OCI-LY1 (cell line): ENCODE results near the gene HOXB7.

Source experiments
- H2AFZ ChIP-seq: fragments of 200-600 bp; sonication (generic), shearing (Covaris generic); 2 replicates; pipeline ENCODE4 v1.6.0; 2014; ENCODE audit warnings: antibody characterized with exemption, mild to moderate bottlenecking, low read length
- H3F3A ChIP-seq: fragments of 200-600 bp; sonication (generic), shearing (Covaris generic); 2 replicates; pipeline ENCODE4 v1.6.0; 2014; ENCODE audit warnings: mild to moderate bottlenecking, antibody characterized with exemption, low read length, moderate library complexity; ENCODE audit not compliant: insufficient read depth
- H3K27ac ChIP-seq: fragments of 200-600 bp; sonication (generic); 2 replicates; pipeline ENCODE4 v1.5.1; 2014; ENCODE audit warnings: low read length, mixed run types, mild to moderate bottlenecking, low read depth; ENCODE audit not compliant: poor library complexity, severe bottlenecking
- H3K27me3 ChIP-seq: fragments of 200-600 bp; sonication (generic); 2 replicates; pipeline ENCODE4 v1.6.0; 2014; ENCODE audit warnings: antibody characterized with exemption, mild to moderate bottlenecking, low read length, moderate library complexity; ENCODE audit not compliant: insufficient read depth
- H3K36me3 ChIP-seq: fragments of 200-600 bp; sonication (generic); 2 replicates; pipeline ENCODE4 v1.6.1; 2014; ENCODE audit warnings: mild to moderate bottlenecking, antibody characterized with exemption, low read length, moderate library complexity, mixed read lengths; ENCODE audit not compliant: insufficient read depth
- H3K4me1 ChIP-seq: fragments of 200-600 bp; sonication (generic); 2 replicates; pipeline ENCODE4 v1.5.1; 2014; ENCODE audit warnings: mild to moderate bottlenecking, low read length, moderate library complexity; ENCODE audit not compliant: insufficient read depth, severe bottlenecking
- H3K4me2 ChIP-seq: fragments of 200-600 bp; sonication (generic), shearing (Covaris generic); 2 replicates; pipeline ENCODE4 v1.6.1; 2014; ENCODE audit warnings: low read length
- H3K4me3 ChIP-seq: fragments of 200-600 bp; sonication (generic); 2 replicates; pipeline ENCODE4 v1.5.1; 2014; ENCODE audit warnings: low read length, low read depth, mild to moderate bottlenecking, mixed read lengths; ENCODE audit not compliant: poor library complexity, severe bottlenecking
- H3K79me2 ChIP-seq: fragments of 200-600 bp; shearing (Covaris generic); 2 replicates; pipeline ENCODE4 v1.6.1; 2016; ENCODE audit warnings: mixed run types, low read length, mixed read lengths; ENCODE audit not compliant: insufficient read depth
- H3K9ac ChIP-seq: fragments of 200-600 bp; sonication (generic), shearing (Covaris generic); 2 replicates; pipeline ENCODE4 v1.6.1; 2014; ENCODE audit warnings: mild to moderate bottlenecking, low read length, mixed read lengths
- H3K9me2 ChIP-seq: fragments of 200-600 bp; sonication (generic), shearing (Covaris generic); 2 replicates; pipeline ENCODE4 v1.6.1; 2014; ENCODE audit warnings: low read depth, mild to moderate bottlenecking, low read length, mixed read lengths
- H3K9me3 ChIP-seq: fragments of 200-600 bp; shearing (Covaris generic); 2 replicates; pipeline ENCODE4 v1.6.1; 2014; ENCODE audit warnings: low read length, mixed read lengths
- H4K20me1 ChIP-seq: fragments of 200-600 bp; sonication (generic), shearing (Covaris generic); 2 replicates; pipeline ENCODE4 v1.6.0; 2016; ENCODE audit warnings: mild to moderate bottlenecking, low read length; ENCODE audit not compliant: insufficient read depth
- CTCF ChIP-seq: fragments of 200-600 bp; sonication (generic), shearing (Covaris generic); IDR thresholded peaks from 2 replicates; pipeline ENCODE4 v1.5.1; 2017; ENCODE audit warnings: mild to moderate bottlenecking, antibody characterized with exemption, low read length, moderate library complexity, mixed read lengths
- EZH2 ChIP-seq: fragments of 200-600 bp; sonication (generic), shearing (Covaris generic); IDR thresholded peaks from 2 replicates; pipeline ENCODE4 v1.8.0; 2017; ENCODE audit warnings: borderline replicate concordance, mixed run types, mild to moderate bottlenecking, antibody characterized with exemption, low read length, moderate library complexity, mixed read lengths

HOXB7 gene

GRCh38 chr17:48600244-48601098 is 10.3 kb downstream of the HOXB7 start:
- no peak overlapping the region for H3K27ac ChIP-seq
- no peaks in the 10 kb centered on the region for H3F3A ChIP-seq
- no peaks in the 10 kb centered on the region for H3K79me2 ChIP-seq
- no peak overlapping the region for H3K4me3 ChIP-seq
- peaks cover 5% of the 10 kb centered on the region; the same call in 1 of the 2 replicates for H3K27me3 ChIP-seq
- H3K9me2 ChIP-seq, result no peaks in the 10 kb centered on the region
- no peak overlapping the region for H3K4me2 ChIP-seq
- no peak overlapping the region for H3K9ac ChIP-seq
- TF ChIP-seq EZH2, result no peak
- no peak for TF ChIP-seq CTCF
- H3K36me3 ChIP-seq, result no peaks in the 10 kb centered on the region
- no peaks in the 10 kb centered on the region for H4K20me1 ChIP-seq
- no peaks in the 10 kb centered on the region for H3K9me3 ChIP-seq
- no peaks in the 10 kb centered on the region for H3K4me1 ChIP-seq
- no peak overlapping the region for H2AFZ ChIP-seq

DNA sequence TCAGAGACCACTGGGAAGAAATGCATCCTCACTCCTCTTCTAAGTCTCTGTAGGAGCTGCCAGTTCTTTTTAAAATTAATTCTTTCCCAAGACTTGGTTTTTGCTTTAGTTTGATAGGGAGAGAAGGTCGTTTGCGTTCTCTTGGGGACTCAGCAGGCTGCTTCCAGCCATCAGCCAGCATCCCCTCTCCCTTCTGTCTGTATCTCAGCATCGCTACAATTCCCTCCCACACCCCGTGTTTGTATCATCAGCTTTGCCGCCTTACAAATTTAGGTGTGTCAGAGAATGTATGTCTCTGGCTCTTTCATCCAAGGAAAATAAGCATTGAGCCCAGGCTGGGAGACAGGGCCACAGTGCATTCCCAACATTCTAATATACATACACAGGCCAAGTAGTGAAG is 11.5 kb downstream of the HOXB7 start:
- H3K27ac ChIP-seq, result no peak overlapping the region
- H3K4me1 ChIP-seq, result no peaks in the 10 kb centered on the region
- no peaks in the 10 kb centered on the region for H3F3A ChIP-seq
- no peaks in the 10 kb centered on the region for H3K79me2 ChIP-seq
- H3K9ac ChIP-seq, result no peak overlapping the region
- H3K9me2 ChIP-seq, result no peaks in the 10 kb centered on the region
- H2AFZ ChIP-seq, result no peak overlapping the region
- no peak overlapping the region for H3K4me3 ChIP-seq
- H3K27me3 ChIP-seq, result peaks cover 5% of the 10 kb centered on the region; the same call in 1 of the 2 replicates
- no peaks in the 10 kb centered on the region for H3K36me3 ChIP-seq
- no peak overlapping the region for H3K4me2 ChIP-seq
- H4K20me1 ChIP-seq, result no peaks in the 10 kb centered on the region
- TF ChIP-seq CTCF, result no peak
- TF ChIP-seq EZH2, result no peak
- H3K9me3 ChIP-seq, result no peaks in the 10 kb centered on the region

DNA sequence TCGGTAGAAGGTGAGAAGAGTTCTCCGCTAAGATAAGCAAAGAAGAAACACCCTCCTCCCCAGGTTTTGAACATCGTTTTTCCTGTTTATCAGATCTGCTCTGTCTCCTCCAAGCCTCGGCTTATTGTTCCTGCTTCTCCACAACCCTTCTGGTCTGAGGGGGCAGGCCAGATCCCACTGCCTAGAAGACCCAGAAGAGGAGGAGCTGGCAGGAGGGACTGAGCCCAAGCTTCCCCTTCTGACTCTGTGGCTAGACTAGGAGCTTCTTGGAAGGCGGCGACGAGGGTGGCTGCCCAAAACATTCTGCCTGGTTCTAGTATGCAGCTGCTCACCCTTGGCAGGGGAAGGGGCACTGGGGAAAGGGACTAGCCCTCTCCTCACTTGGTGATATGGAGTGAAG is 12.1 kb downstream of the HOXB7 start:
- no peak overlapping the region for H3K4me2 ChIP-seq
- no peak overlapping the region for H3K27ac ChIP-seq
- TF ChIP-seq CTCF, result no peak
- TF ChIP-seq EZH2, result no peak
- no peaks in the 10 kb centered on the region for H3K4me1 ChIP-seq
- H3K9me2 ChIP-seq, result no peaks in the 10 kb centered on the region
- H3F3A ChIP-seq, result no peaks in the 10 kb centered on the region
- H3K36me3 ChIP-seq, result no peaks in the 10 kb centered on the region
- H3K9ac ChIP-seq, result no peak overlapping the region
- H3K4me3 ChIP-seq, result no peak overlapping the region
- no peaks in the 10 kb centered on the region for H4K20me1 ChIP-seq
- H3K79me2 ChIP-seq, result no peaks in the 10 kb centered on the region
- H3K27me3 ChIP-seq, result peaks cover 5% of the 10 kb centered on the region; the same call in 1 of the 2 replicates
- no peak overlapping the region for H2AFZ ChIP-seq
- no peaks in the 10 kb centered on the region for H3K9me3 ChIP-seq
